ENCODE data around the gene TCERG1L.

TCERG1L gene

DNA sequence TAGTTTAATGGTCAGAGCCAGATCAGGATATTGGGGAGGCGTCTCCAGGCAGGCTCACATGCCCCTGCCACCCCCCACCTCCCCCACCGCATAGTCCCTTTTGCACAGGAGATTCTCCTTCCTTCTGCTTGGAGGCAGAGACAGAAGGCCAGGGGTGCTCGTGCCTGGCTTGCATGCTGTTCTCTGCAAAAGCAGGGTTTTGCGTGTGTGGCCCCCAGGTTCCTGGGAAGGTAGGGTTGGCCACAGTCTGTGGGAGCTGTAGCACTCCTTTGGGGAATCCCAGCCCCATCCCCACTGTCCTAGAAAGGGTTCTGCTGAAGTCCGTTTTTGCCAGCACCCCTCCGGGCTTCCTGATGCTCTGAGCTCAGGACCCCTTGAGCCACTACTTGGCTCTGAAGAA lies 1.9 kb upstream of the TCERG1L start:
- TF ChIP-seq, protein P1, sequence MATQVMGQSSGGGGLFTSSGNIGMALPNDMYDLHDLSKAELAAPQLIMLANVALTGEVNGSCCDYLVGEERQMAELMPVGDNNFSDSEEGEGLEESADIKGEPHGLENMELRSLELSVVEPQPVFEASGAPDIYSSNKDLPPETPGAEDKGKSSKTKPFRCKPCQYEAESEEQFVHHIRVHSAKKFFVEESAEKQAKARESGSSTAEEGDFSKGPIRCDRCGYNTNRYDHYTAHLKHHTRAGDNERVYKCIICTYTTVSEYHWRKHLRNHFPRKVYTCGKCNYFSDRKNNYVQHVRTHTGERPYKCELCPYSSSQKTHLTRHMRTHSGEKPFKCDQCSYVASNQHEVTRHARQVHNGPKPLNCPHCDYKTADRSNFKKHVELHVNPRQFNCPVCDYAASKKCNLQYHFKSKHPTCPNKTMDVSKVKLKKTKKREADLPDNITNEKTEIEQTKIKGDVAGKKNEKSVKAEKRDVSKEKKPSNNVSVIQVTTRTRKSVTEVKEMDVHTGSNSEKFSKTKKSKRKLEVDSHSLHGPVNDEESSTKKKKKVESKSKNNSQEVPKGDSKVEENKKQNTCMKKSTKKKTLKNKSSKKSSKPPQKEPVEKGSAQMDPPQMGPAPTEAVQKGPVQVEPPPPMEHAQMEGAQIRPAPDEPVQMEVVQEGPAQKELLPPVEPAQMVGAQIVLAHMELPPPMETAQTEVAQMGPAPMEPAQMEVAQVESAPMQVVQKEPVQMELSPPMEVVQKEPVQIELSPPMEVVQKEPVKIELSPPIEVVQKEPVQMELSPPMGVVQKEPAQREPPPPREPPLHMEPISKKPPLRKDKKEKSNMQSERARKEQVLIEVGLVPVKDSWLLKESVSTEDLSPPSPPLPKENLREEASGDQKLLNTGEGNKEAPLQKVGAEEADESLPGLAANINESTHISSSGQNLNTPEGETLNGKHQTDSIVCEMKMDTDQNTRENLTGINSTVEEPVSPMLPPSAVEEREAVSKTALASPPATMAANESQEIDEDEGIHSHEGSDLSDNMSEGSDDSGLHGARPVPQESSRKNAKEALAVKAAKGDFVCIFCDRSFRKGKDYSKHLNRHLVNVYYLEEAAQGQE (IDR thresholded peaks at IDR 0.05; ENCODE audit: insufficient read depth in 1 of 2, low read depth in 2 of 2, low read length in 2 of 2), result no peak
- TF ChIP-seq TAF1 (IDR thresholded peaks at IDR 0.05; ENCODE audit: borderline replicate concordance, insufficient read depth, low read length) (no peak), FOXP2 (optimal IDR thresholded peaks at IDR 0.05; ENCODE audit: borderline replicate concordance, extremely low read depth, extremely low read length, insufficient read depth) (no peak), POLR2AphosphoS5 (IDR thresholded peaks at IDR 0.05; ENCODE audit: low read depth, low read length) (no peak), SIN3A (IDR thresholded peaks at IDR 0.05; ENCODE audit: borderline replicate concordance, insufficient read depth, low read length) (no peak)

DNA sequence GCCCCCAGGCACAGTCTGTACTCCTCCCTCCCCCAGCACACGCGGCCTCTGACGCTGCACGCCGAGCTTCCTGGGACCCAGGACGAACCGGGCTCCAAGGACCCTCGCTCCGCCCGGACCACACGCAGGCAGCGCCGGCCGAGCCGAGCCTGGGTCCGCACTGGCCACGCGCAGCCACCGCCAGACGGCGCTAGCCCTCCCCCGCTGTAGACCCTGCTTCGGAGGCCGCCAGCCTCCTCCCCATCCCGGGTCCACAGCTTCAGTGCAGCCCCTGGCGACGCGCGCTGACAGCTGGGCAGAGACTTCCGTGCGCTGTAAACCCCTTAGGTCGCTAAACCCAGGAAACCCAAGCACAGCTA lies 936 bp upstream of the TCERG1L start:
- no peak for TF ChIP-seq FOXP2 (optimal IDR thresholded peaks at IDR 0.05; ENCODE audit: borderline replicate concordance, extremely low read depth, extremely low read length, insufficient read depth)
- TF ChIP-seq POLR2AphosphoS5 (IDR thresholded peaks at IDR 0.05; ENCODE audit: low read depth, low read length), result no peak
- TF ChIP-seq TAF1 (IDR thresholded peaks at IDR 0.05; ENCODE audit: borderline replicate concordance, insufficient read depth, low read length), result no peak

DNA sequence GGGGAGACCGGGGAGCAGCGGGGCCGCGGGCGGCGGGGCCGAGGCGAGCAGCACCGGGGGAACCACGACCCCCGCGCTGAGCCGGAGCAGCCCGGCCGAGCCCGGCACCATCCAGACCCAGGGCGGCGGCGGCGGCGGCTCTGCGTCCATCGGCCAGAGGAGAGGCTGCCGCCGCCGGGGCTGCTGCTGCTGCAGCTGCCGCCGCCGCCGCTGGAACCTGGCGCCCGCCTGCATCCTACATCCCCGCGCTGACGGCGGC lies 190 bp downstream of the TCERG1L start:
- no peak for TF ChIP-seq SIN3A (IDR thresholded peaks at IDR 0.05; ENCODE audit: borderline replicate concordance, insufficient read depth, low read length)
- TF ChIP-seq POLR2AphosphoS5 (IDR thresholded peaks at IDR 0.05; ENCODE audit: low read depth, low read length), result no peak
- TF ChIP-seq FOXP2 (optimal IDR thresholded peaks at IDR 0.05; ENCODE audit: borderline replicate concordance, extremely low read depth, extremely low read length, insufficient read depth), result no peak
- TF ChIP-seq, protein P1 (IDR thresholded peaks at IDR 0.05; ENCODE audit: insufficient read depth in 1 of 2, low read depth in 2 of 2, low read length in 2 of 2), result no peak
- no peak for TF ChIP-seq TAF1 (IDR thresholded peaks at IDR 0.05; ENCODE audit: borderline replicate concordance, insufficient read depth, low read length)

DNA sequence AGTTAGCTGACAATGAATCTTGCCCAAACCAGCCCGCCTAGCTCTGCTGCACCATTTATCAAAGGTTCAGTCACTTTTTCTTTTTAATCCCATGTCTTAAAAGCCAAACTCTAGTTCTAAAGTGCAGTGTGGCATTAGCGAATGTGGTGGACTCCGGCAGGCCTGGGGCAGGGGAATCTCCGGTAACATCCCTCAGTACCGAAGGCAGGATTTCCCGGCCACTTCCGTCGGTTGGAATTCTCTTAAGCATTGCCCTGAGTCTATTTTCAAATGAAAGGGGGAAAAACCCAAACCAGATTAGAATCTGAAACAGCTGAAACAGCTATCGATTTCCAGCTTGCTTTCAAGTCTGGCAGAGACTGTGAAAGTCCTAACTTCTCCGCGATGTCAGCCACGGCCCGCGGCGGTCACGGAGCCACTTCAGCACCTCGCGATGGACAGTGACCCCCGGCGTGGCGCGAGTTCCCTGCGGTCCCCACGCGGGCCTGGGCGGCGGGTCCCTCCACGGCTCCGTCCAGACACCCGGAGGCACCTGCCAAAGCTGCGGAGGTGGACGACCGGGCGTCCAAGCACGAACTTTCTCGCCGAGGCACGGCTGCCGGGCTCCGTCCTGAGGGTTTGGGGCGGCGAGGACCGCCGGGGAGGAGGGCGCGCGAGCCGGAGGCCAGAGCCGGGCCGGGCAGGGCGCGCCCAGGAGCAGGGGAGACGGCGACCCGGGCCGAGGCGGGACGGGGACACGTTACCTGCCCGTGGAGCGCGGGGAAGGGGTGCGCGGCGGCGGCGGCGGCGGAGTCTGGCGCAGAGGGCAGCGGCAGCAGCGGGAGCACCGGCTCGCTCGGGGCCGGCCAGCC lies 745 bp downstream of the TCERG1L start:
- TF ChIP-seq TAF1 (IDR thresholded peaks at IDR 0.05; ENCODE audit: borderline replicate concordance, insufficient read depth, low read length), result no peak
- TF ChIP-seq FOXP2 (optimal IDR thresholded peaks at IDR 0.05; ENCODE audit: borderline replicate concordance, extremely low read depth, extremely low read length, insufficient read depth), result no peak
- TF ChIP-seq SIN3A (IDR thresholded peaks at IDR 0.05; ENCODE audit: borderline replicate concordance, insufficient read depth, low read length), result no peak
- TF ChIP-seq, protein P1 (IDR thresholded peaks at IDR 0.05; ENCODE audit: insufficient read depth in 1 of 2, low read depth in 2 of 2, low read length in 2 of 2), result no peak
- TF ChIP-seq POLR2AphosphoS5 (IDR thresholded peaks at IDR 0.05; ENCODE audit: low read depth, low read length), result no peak

DNA sequence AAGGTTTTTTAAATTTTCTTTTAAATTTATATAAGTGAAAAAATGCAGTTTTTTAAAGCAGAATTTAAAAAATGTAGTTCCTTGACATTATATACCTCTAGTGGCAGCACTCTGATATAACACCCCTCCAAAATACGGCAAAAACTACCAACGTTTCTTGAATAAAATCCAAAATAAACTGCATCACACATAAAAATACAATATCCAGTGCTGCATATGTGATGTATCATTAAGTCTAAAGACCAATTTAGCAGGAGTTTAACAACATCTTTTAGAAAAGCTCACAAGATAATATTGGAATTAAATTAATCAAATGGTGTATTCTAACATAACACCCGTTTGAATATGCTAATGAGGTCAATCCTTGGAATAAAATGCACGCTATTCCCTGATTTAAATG lies 1.4 kb downstream of the TCERG1L start:
- no peak for TF ChIP-seq TAF1 (IDR thresholded peaks at IDR 0.05; ENCODE audit: borderline replicate concordance, insufficient read depth, low read length)
- TF ChIP-seq FOXP2 (optimal IDR thresholded peaks at IDR 0.05; ENCODE audit: borderline replicate concordance, extremely low read depth, extremely low read length, insufficient read depth), result no peak
- TF ChIP-seq, protein P1 (IDR thresholded peaks at IDR 0.05; ENCODE audit: insufficient read depth in 1 of 2, low read depth in 2 of 2, low read length in 2 of 2), result no peak
- no peak for TF ChIP-seq SIN3A (IDR thresholded peaks at IDR 0.05; ENCODE audit: borderline replicate concordance, insufficient read depth, low read length)
